AG09319 (cell line): ENCODE data around the gene SLC10A7.

ENCODE experiments used
- DNase-seq: peaks from one replicate; pipeline ENCODE4 v3.0.0-alpha.2; 2010; ENCODE audit warnings: low read depth; ENCODE audit errors: extremely low read depth
- TF ChIP-seq, protein P1 (sequence below): IDR thresholded peaks from 2 replicates; pipeline ENCODE4 v1.5.1; 2011; ENCODE audit warnings: low read depth, mild to moderate bottlenecking, inconsistent platforms, low read length, moderate library complexity

The SLC10A7 gene

DNA sequence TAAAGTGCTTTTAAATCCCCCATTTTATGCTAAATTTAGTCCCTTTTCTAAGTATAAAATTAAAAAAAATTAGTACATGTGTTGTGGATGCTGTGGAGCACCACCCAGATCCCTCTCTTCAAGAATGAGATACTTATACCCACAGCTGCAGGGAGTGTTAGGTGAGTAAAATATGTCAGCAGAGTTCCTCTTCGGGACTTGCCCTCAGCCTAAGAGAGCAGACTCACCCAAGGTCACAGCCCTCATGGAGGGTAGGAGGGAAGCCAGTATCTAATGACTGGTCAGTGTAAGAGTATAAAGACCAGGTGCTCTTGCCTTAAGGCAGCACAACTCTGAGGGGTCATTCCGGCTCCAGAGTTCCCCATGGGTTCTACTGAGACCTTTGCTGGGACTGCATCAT, 218.9 kb downstream of the SLC10A7 start:
- TF ChIP-seq, protein P1, sequence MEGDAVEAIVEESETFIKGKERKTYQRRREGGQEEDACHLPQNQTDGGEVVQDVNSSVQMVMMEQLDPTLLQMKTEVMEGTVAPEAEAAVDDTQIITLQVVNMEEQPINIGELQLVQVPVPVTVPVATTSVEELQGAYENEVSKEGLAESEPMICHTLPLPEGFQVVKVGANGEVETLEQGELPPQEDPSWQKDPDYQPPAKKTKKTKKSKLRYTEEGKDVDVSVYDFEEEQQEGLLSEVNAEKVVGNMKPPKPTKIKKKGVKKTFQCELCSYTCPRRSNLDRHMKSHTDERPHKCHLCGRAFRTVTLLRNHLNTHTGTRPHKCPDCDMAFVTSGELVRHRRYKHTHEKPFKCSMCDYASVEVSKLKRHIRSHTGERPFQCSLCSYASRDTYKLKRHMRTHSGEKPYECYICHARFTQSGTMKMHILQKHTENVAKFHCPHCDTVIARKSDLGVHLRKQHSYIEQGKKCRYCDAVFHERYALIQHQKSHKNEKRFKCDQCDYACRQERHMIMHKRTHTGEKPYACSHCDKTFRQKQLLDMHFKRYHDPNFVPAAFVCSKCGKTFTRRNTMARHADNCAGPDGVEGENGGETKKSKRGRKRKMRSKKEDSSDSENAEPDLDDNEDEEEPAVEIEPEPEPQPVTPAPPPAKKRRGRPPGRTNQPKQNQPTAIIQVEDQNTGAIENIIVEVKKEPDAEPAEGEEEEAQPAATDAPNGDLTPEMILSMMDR = no peak
- DNase-seq = no peak

DNA sequence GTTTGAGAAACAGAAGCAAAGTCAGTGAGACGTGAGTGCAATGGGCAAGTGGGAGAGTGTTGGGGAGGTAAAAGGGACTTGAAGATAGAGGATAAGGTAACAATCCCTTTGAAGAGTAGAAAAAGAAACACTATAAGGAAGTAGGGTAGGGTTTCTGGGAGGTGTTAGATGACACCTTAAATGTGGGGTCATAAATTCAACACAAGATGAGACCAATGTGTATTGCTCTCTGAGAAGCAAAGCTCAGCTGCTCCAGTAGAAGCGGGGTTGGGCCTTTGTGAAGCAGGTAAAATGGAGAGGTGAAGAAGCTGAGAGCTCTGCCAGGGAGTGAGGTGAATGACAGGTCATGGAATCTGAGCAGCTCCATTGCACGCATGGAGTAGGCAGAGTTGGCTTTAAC, 222.1 kb downstream of the SLC10A7 start:
- TF ChIP-seq, protein P1 = no peak
- no peak for DNase-seq

DNA sequence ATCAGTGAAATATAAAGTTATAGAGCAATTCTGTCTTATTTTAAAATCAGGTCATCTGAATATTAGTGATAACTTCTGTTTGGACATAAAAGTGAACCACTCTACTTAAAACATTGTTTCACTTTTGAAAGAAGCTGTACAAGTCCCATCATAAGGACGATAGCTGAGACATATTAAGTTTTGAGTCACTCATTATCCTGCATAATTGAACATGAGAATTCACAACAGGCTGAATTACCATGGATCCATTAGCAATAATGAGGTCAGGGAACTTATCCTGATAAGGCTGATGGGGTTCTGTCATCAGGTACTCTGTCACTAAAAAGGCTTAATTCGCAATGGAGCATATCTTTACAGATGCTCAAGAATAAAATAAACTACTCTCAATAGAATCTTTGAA, 227.0 kb downstream of the SLC10A7 start:
- TF ChIP-seq, protein P1 = no peak

DNA sequence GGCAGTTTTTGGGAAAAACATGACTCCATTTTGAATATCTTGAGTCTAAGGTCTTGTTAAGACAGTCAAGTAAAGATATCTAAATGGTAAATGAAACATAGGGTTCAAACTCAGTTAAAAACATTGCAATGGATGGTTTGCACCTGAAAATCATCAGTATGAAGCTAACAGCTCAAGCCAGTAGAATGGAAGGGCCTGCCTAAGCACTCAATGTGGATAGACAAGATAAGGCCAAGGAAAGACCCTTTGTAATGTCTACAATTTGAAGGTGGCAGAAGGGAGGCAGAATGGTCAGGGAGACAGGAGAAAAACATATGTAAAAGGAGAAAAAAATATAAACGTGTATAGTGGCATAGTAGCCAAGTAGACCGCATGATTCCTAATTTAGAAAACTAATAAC, 229.2 kb downstream of the SLC10A7 start:
- TF ChIP-seq, protein P1 = no peak
- no peak for DNase-seq

More for the DNA sequence above, 227.0 kb downstream of the SLC10A7 start:
- DNase-seq = no peak

DNA sequence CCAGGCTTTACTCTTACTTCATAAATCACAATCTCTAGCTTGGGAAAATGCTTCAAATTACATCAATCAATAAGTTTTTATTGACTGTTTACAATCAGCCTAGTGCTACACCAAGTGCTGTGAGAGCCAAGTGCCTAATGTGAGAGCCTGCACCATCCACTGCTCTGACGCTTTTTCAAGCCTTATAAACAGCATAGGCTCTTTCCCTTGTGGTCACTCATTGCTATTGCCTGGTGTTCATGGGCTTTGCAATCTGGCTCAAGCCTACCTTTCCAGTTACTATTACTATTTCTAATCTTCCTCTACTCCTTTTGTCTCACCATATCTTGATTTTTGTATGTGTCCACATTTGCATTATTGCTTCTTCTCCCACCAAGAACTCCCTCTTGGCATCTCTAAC, 230.4 kb downstream of the SLC10A7 start:
- no peak for DNase-seq
- TF ChIP-seq, protein P1 = no peak

DNA sequence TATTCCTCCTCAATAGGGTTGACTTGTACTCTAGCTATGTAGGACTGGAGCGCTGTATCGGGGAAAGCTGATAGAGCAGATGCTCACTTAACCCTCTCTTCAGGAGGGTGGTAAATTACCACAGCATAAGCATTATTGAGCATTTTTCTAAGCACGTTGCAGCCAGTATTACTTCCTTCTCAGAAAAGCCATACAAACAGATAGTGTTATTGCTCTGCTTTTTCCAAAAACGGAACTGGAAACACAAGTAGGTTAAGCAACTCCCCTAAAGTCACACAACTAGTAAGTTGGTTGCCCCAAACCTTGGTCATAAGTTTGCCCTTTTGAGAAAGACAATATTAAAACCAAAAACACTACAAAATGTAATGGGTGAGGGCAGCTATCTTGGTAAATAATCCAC, 233.5 kb downstream of the SLC10A7 start:
- TF ChIP-seq, protein P1 = no peak
- no peak for DNase-seq

DNA sequence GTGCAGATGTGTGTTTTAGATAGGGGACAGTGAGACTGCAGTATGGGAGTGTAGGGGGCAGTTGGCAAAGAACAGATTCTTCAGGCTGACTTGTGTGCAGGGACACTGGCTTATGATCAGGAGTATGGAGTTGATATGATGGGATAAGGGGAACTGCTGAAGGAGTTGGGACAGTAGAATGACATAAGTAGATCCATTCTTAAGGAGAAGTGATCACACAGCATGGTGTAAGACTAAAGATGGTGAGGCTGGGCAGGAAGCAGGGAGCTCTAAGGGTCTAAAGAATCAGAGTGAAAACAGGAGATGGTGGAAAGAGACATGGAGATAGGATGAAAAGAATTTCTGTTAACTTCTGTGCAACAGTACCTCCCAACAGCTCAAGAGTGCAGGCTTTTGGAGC, 236.7 kb downstream of the SLC10A7 start:
- no peak for DNase-seq
- TF ChIP-seq, protein P1 = no peak
